GM12865 (cell line): Measurements from ENCODE around the gene LILRA2.
"Not testable (repeated sequence)": the region's sequence is repeated elsewhere in the genome, so short reads cannot be mapped to it uniquely, and the experiment has no call there.

Experiments
- DNase-seq: peaks from one replicate; pipeline ENCODE4 v3.0.0; 2010; ENCODE audit warnings: low read depth
- H3K4me3 ChIP-seq: 2 replicates; pipeline ENCODE4 v1.5.1; 2011; ENCODE audit warnings: mild to moderate bottlenecking, low read depth, low read length, control low read depth
- CTCF ChIP-seq: IDR thresholded peaks from 2 replicates; pipeline ENCODE4 v1.5.1; 2011; ENCODE audit warnings: low read length, control low read depth, low read depth, inconsistent platforms; ENCODE audit not compliant: insufficient read depth; ENCODE audit errors: missing control alignments

LILRA2 gene

GRCh38 chr19:54586397-54586796 is 12.8 kb downstream of the LILRA2 start:
- TF ChIP-seq CTCF: no peak
- no peak overlapping the region for H3K4me3 ChIP-seq
- DNase-seq: no peak

GRCh38 chr19:54587026-54587425 is 13.4 kb downstream of the LILRA2 start:
- DNase-seq: no peak
- no peak for TF ChIP-seq CTCF
- no peak overlapping the region for H3K4me3 ChIP-seq

- H3K4me3 ChIP-seq, DNase-seq: not testable (repeated sequence)
Observed at GRCh38 chr19:54593445-54593844, 19.9 kb downstream of the LILRA2 start, which contains the start of gene LILRA1. Gene LILRA1 (plus strand): TSS chr19:54593632. CDS start chr19:54594245, 613 bp downstream.

GRCh38 chr19:54593931-54594626 is 20.5 kb downstream of the LILRA2 start:
- DNase-seq: not testable (repeated sequence)

GRCh38 chr19:54594737-54595136 is 21.1 kb downstream of the LILRA2 start:
- DNase-seq: no peak
- no peak overlapping the region for H3K4me3 ChIP-seq
- no peak for TF ChIP-seq CTCF

More at GRCh38 chr19:54593931-54594626, 20.5 kb downstream of the LILRA2 start:
- not testable (repeated sequence) for H3K4me3 ChIP-seq

- not testable (repeated sequence) for H3K4me3 ChIP-seq, DNase-seq
Observed at GRCh38 chr19:54595680-54596436, 22.3 kb downstream of the LILRA2 start.

GRCh38 chr19:54600212-54600611 is 26.6 kb downstream of the LILRA2 start:
- no peak overlapping the region for H3K4me3 ChIP-seq
- DNase-seq: no peak
- TF ChIP-seq CTCF: no peak

- no peak for TF ChIP-seq CTCF
- peak; percentile 49 for DNase-seq
- no peak overlapping the region for H3K4me3 ChIP-seq
Observed at GRCh38 chr19:54606230-54606629, 32.6 kb downstream of the LILRA2 start.
